ENCODE data around the gene DTX3. TPM values are rescaled to one million over a fixed set of nuclear protein-coding genes. Genes with fewer than 3 reads are reported as not detected.
A peak's percentile ranks its signal among the peaks of the same experiment; 100 is the strongest.

Gene DTX3
- total RNA-seq, 4 donors from 2014 or later = 4.2 to 15.7 (median 11.5) TPM

DNA sequence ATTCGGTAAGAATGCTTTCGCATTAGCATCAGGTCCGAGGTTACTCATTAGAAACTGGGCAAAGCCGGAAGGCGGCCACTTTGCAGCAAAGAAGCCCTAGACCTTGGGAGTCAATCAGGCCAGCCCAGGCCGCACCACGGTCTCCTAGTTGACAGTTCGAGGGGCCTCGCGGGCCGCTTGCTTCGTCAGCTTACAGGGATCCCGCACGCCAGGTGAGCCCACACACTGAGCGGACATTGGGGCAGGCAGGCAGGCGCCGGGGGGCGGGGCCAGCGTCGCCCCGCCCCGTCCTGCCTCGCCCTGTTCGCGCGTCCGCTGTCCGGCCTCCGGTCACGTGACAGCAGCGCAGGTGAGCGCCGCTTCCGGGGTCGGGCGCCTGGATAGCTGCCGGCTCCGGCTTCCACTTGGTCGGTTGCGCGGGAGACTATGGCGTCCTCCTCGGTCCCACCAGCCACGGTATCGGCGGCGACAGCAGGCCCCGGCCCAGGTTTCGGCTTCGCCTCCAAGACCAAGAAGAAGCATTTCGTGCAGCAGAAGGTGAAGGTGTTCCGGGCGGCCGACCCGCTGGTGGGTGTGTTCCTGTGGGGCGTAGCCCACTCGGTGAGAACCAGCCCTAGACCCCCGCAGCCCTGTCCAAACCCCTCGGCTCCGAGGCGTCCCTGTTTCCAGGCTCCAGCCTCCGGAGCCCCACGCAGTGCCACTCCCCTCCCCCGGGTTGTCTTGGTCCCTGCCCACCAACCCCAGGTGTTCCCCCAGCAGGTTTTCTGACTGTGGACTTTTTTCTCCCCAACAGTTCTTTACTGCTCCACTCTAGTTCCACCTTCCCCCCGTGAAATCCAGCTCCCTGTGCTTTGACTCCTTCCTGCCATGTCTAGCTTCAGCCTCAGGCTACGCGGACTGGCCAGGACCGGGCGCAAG is 13.5 kb upstream of the DTX3 start, which contains the start of gene PIP4K2C:
PIP4K2C (plus strand) TSS at position 329 of the 918 bp plus-strand sequence; CDS start at position 427, 98 bp downstream.
- Histone ChIP-seq H3K36me3 (peaks cover 0 to 18% (median 0%) of the 10 kb centered on the region in 3 donors), H3K27me3 (no peaks in the 10 kb centered on the region), H3K9me3 (no peaks in the 10 kb centered on the region), H3K4me3 (peak within 1 kb of the TSS; percentile 54 to 87 (median 77)), H3K27ac (peak within 1 kb of the TSS; percentile 68 to 83 (median 74)), H3K4me1 (peaks cover 0 to 17% (median 2%) of the 10 kb centered on the region in 4 donors)
- TF ChIP-seq POLR2A (IDR thresholded peaks at IDR 0.05) = peak; percentile 69 to 70
- TF ChIP-seq, protein P1, sequence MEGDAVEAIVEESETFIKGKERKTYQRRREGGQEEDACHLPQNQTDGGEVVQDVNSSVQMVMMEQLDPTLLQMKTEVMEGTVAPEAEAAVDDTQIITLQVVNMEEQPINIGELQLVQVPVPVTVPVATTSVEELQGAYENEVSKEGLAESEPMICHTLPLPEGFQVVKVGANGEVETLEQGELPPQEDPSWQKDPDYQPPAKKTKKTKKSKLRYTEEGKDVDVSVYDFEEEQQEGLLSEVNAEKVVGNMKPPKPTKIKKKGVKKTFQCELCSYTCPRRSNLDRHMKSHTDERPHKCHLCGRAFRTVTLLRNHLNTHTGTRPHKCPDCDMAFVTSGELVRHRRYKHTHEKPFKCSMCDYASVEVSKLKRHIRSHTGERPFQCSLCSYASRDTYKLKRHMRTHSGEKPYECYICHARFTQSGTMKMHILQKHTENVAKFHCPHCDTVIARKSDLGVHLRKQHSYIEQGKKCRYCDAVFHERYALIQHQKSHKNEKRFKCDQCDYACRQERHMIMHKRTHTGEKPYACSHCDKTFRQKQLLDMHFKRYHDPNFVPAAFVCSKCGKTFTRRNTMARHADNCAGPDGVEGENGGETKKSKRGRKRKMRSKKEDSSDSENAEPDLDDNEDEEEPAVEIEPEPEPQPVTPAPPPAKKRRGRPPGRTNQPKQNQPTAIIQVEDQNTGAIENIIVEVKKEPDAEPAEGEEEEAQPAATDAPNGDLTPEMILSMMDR (IDR thresholded peaks at IDR 0.05) = no peak
- DNase-seq = peak; percentile 91 to 94 (median 91)

- DNase-seq = no peak
- Histone ChIP-seq H3K27me3 (no peaks in the 10 kb centered on the region), H3K9me3 (no peaks in the 10 kb centered on the region), H3K36me3 (peaks cover 0 to 26% (median 0%) of the 10 kb centered on the region in 3 donors), H3K27ac (peak overlapping the region in 2 of 4 donors; percentile 73 to 83), H3K4me1 (peaks cover 0 to 17% (median 2%) of the 10 kb centered on the region in 4 donors), H3K4me3 (peak overlapping the region; percentile 54 to 87 (median 77))
- no peak for TF ChIP-seq POLR2A (IDR thresholded peaks at IDR 0.05)
- TF ChIP-seq, protein P1 (IDR thresholded peaks at IDR 0.05) = no peak
Observed at GRCh38 chr12:57591782-57592325, 12.8 kb upstream of the DTX3 start.

GRCh38 chr12:57592551-57593165 is 12.0 kb upstream of the DTX3 start:
- Histone ChIP-seq H3K27ac (no peak overlapping the region), H3K27me3 (no peaks in the 10 kb centered on the region), H3K36me3 (peaks cover 0 to 27% (median 0%) of the 10 kb centered on the region in 3 donors), H3K9me3 (no peaks in the 10 kb centered on the region), H3K4me3 (no peak overlapping the region), H3K4me1 (peaks cover 0 to 17% (median 2%) of the 10 kb centered on the region in 4 donors)
- TF ChIP-seq, protein P1 (IDR thresholded peaks at IDR 0.05) = no peak
- no peak for TF ChIP-seq POLR2A (IDR thresholded peaks at IDR 0.05)
- DNase-seq = no peak

DNA sequence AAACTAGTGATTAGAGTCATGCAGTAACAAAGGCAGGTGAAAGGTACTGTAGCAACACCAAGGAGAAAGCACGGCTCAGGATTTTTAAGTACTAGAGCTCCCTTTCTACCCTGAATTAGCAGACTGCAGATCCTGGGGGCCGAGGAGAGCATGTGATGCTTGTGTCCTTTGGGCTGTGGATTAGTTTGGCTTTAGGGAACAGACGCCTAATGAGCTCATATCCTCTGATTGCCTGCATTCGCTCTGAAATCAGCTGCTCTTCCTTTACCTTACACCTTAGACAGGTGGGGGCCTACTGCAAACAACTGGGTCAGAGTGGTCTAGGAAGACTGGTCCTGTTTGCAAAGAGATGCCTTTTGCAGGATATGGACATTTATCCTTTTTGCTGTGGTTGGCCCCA is 11.4 kb upstream of the DTX3 start:
- TF ChIP-seq, protein P1 (IDR thresholded peaks at IDR 0.05) = no peak
- no peak for TF ChIP-seq POLR2A (IDR thresholded peaks at IDR 0.05)
- H3K4me3 ChIP-seq = no peak overlapping the region

DNA sequence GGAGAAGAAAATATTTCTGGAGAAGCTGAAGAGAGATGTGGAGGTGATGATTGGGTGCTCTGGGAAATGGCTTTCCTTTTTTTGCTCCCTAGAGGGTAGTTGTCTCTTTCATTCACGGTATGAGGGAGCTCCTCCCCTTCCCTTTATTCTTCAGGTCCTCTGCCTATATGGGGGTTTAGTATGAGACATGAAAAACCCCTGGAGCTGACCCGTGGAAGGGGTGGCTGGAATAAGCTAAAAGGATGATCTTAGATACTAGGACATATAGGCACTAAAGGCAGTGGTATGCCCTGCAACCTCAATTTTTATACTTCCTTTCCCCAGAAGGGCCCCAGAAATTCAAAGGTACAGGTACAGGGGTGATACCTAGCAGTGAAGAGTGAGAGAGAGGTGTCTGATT is 4.2 kb upstream of the DTX3 start:
- H3K27ac ChIP-seq = no peak overlapping the region
- no peak for DNase-seq
- H3K4me1 ChIP-seq = peaks cover 0 to 19% (median 0%) of the 10 kb centered on the region in 4 donors
- H3K4me3 ChIP-seq = no peak overlapping the region
- no peaks in the 10 kb centered on the region for H3K9me3 ChIP-seq
- no peak for TF ChIP-seq POLR2A (IDR thresholded peaks at IDR 0.05)
- TF ChIP-seq, protein P1 (IDR thresholded peaks at IDR 0.05) = no peak
- H3K36me3 ChIP-seq = peaks cover 0 to 59% (median 0%) of the 10 kb centered on the region in 3 donors
- H3K27me3 ChIP-seq = no peaks in the 10 kb centered on the region

More for the DNA sequence above, 11.4 kb upstream of the DTX3 start:
- Histone ChIP-seq H3K4me1 (peaks cover 0 to 17% (median 2%) of the 10 kb centered on the region in 4 donors), H3K9me3 (no peaks in the 10 kb centered on the region), H3K36me3 (peaks cover 0 to 33% (median 0%) of the 10 kb centered on the region in 3 donors), H3K27ac (no peak overlapping the region), H3K27me3 (no peaks in the 10 kb centered on the region)
- DNase-seq = no peak
